HCT116 (cell line): ENCODE data around the gene RPL18A.

Source experiments
- CTCF ChIP-seq, 3 experiments: fragments of 200-600 bp in 1 of 3; sonication (generic) in 1 of 3; IDR thresholded peaks in 2 of 3; conservative IDR thresholded peaks in 1 of 3; 2 replicates each; pipeline ENCODE4 v1.5.1; 2012 to 2017; ENCODE audit warnings: low read depth in 2 of 3, low read length in 2 of 3, antibody characterized with exemption in 1 of 3, borderline replicate concordance in 1 of 3, control low read depth in 1 of 3, mild to moderate bottlenecking in 1 of 3, mixed read lengths in 1 of 3, mixed run types in 1 of 3, moderate library complexity in 1 of 3; ENCODE audit not compliant: insufficient read depth in 1 of 3
- EGR1 ChIP-seq: IDR thresholded peaks from 2 replicates; pipeline ENCODE4 v1.6.1; 2012; ENCODE audit warnings: low read depth
- EZH2 ChIP-seq: fragments of 200-600 bp; sonication (generic); IDR thresholded peaks from 2 replicates; pipeline ENCODE4 v1.6.1; 2017; ENCODE audit warnings: antibody characterized with exemption, mixed run types
- EZH2phosphoT487 ChIP-seq: fragments of 200-600 bp; IDR thresholded peaks from 2 replicates; pipeline ENCODE4 v1.6.1; 2018; ENCODE audit warnings: antibody characterized with exemption, borderline replicate concordance
- POLR2A ChIP-seq: IDR thresholded peaks from 2 replicates; pipeline ENCODE4 v1.7.0; 2011; ENCODE audit warnings: borderline replicate concordance; ENCODE audit not compliant: insufficient read depth, insufficient read length; ENCODE audit errors: extremely low read depth
- POLR2AphosphoS5 ChIP-seq: IDR thresholded peaks from 2 replicates; pipeline ENCODE4 v1.6.1; 2011; ENCODE audit warnings: mild to moderate bottlenecking, low read depth, low read length, moderate library complexity
- RAD21 ChIP-seq: IDR thresholded peaks from 2 replicates; pipeline ENCODE4 v1.6.1; 2012; ENCODE audit warnings: low read depth, mild to moderate bottlenecking
- SIN3A ChIP-seq: IDR thresholded peaks from 2 replicates; pipeline ENCODE4 v1.6.1; 2012; ENCODE audit warnings: low read depth
- SRF ChIP-seq: IDR thresholded peaks from 2 replicates; pipeline ENCODE4 v1.6.1; 2012; ENCODE audit warnings: low read depth
- ZFX ChIP-seq: fragments of 450-650 bp; IDR thresholded peaks from 2 replicates; pipeline ENCODE4 v1.6.1; 2017

- TF ChIP-seq CTCF (IDR thresholded peaks at IDR 0.05 in 2 of 3, conservative IDR thresholded peaks at IDR 0.05 in 1 of 3; ENCODE audit: borderline replicate concordance in 1 of 3, insufficient read depth in 1 of 3, low read depth in 2 of 3, low read length in 2 of 3) (no peak), EZH2 (no peak), EZH2phosphoT487 (no peak), POLR2A (no peak), ZFX (no peak), POLR2AphosphoS5 (no peak), RAD21 (no peak), EGR1 (no peak), SRF (no peak), SIN3A (no peak)
Measured at GRCh38 chr19:17837972-17838371, 21.7 kb upstream of the RPL18A start.
